PFSK-1 (cell line): ENCODE measurements around the gene CALML4.

Experiments used
- FOXP2 ChIP-seq: optimal IDR thresholded peaks from 2 replicates; pipeline ENCODE3; 2011; ENCODE audit warnings: borderline replicate concordance, control low read depth, inconsistent platforms; ENCODE audit not compliant: insufficient read depth; ENCODE audit errors: extremely low read length, extremely low read depth
- POLR2AphosphoS5 ChIP-seq: IDR thresholded peaks from 2 replicates; pipeline ENCODE4 v1.6.1; 2012; ENCODE audit warnings: low read depth, mild to moderate bottlenecking, control low read depth, low read length, moderate library complexity
- REST ChIP-seq, 2 experiments: IDR thresholded peaks; 2 replicates each; pipeline versions ENCODE4 v1.6.1 to v1.8.0; 2011 to 2012; ENCODE audit warnings: low read depth in 2 of 2, low read length in 2 of 2, control low read depth in 1 of 2, inconsistent platforms in 1 of 2, mild to moderate bottlenecking in 1 of 2, moderate library complexity in 1 of 2; ENCODE audit not compliant: insufficient read depth in 1 of 2
- SIN3A ChIP-seq: IDR thresholded peaks from 2 replicates; pipeline ENCODE4 v1.6.1; 2012; ENCODE audit warnings: mild to moderate bottlenecking, low read length, moderate library complexity, borderline replicate concordance; ENCODE audit not compliant: insufficient read depth
- TAF1 ChIP-seq: IDR thresholded peaks from 2 replicates; pipeline ENCODE4 v1.6.1; 2012; ENCODE audit warnings: low read length, control low read depth, borderline replicate concordance; ENCODE audit not compliant: insufficient read depth

CALML4 gene

GRCh38 chr15:68184616-68185480, 20.3 kb downstream of the CALML4 start:
- TF ChIP-seq SIN3A (no peak), TAF1 (no peak), REST (IDR thresholded peaks at IDR 0.05; ENCODE audit: insufficient read depth in 1 of 2, low read depth in 2 of 2, low read length in 2 of 2) (no peak), POLR2AphosphoS5 (no peak), FOXP2 (no peak)

GRCh38 chr15:68183616-68184315, 21.4 kb downstream of the CALML4 start:
- TF ChIP-seq TAF1, result no peak

- TF ChIP-seq SIN3A (no peak), FOXP2 (no peak), POLR2AphosphoS5 (no peak), REST (IDR thresholded peaks at IDR 0.05; ENCODE audit: insufficient read depth in 1 of 2, low read depth in 2 of 2, low read length in 2 of 2) (no peak), TAF1 (no peak)
These were observed 27.4 kb downstream of the CALML4 start for GRCh38 chr15:68177742-68178141.

GRCh38 chr15:68176601-68177000, 28.5 kb downstream of the CALML4 start:
- no peak for TF ChIP-seq POLR2AphosphoS5
- TF ChIP-seq REST (IDR thresholded peaks at IDR 0.05; ENCODE audit: insufficient read depth in 1 of 2, low read depth in 2 of 2, low read length in 2 of 2), result no peak
- TF ChIP-seq TAF1, result no peak

GRCh38 chr15:68175526-68175925, 29.6 kb downstream of the CALML4 start:
- no peak for TF ChIP-seq SIN3A
- no peak for TF ChIP-seq POLR2AphosphoS5
- no peak for TF ChIP-seq TAF1
- no peak for TF ChIP-seq FOXP2
- no peak for TF ChIP-seq REST (IDR thresholded peaks at IDR 0.05; ENCODE audit: insufficient read depth in 1 of 2, low read depth in 2 of 2, low read length in 2 of 2)
